Bronchial epithelial cell (primary cell): ENCODE results near the gene ZNF185. TPM values are rescaled to one million over a fixed set of nuclear protein-coding genes. Genes with fewer than 3 reads are reported as not detected.
A peak's percentile ranks its signal among the peaks of the same experiment; 100 is the strongest.

Experiments used
- DNase-seq: peaks from one replicate; pipeline ENCODE4 v3.0.0-alpha.2; 2010; ENCODE audit warnings: low read depth
- FAIRE-seq: peaks from 2 replicates; lab custom pipeline; 2011; peaks lifted over from hg19 to GRCh38; lab: Jason Lieb, UNC
- H3K27me3 ChIP-seq: 2 replicates; pipeline ENCODE4 v1.5.1; 2011; ENCODE audit warnings: low read length; ENCODE audit not compliant: control insufficient read depth, insufficient read depth
- H3K36me3 ChIP-seq: 2 replicates; pipeline ENCODE4 v1.5.1; 2011; ENCODE audit warnings: low read length; ENCODE audit not compliant: control insufficient read depth, insufficient read depth
- H3K4me3 ChIP-seq: 2 replicates; pipeline ENCODE4 v1.5.1; 2011; ENCODE audit warnings: mild to moderate bottlenecking, low read depth, low read length, control low read depth
- CTCF ChIP-seq: IDR thresholded peaks from 2 replicates; pipeline ENCODE4 v1.5.1; 2011; ENCODE audit warnings: mild to moderate bottlenecking, moderate library complexity, low read length, control low read depth, inconsistent platforms; ENCODE audit not compliant: insufficient read depth, severe bottlenecking
- total RNA-seq: library from RNA; depleted of rRNA; stranded (reverse); fragments of >200 nt; gene quantifications from 2 replicates; pipeline ENCODE4 v1.2.1, GENCODE V29; 2014

The ZNF185 gene
- total RNA-seq, 1 donor from 2014 or later = 93.5 TPM

DNA sequence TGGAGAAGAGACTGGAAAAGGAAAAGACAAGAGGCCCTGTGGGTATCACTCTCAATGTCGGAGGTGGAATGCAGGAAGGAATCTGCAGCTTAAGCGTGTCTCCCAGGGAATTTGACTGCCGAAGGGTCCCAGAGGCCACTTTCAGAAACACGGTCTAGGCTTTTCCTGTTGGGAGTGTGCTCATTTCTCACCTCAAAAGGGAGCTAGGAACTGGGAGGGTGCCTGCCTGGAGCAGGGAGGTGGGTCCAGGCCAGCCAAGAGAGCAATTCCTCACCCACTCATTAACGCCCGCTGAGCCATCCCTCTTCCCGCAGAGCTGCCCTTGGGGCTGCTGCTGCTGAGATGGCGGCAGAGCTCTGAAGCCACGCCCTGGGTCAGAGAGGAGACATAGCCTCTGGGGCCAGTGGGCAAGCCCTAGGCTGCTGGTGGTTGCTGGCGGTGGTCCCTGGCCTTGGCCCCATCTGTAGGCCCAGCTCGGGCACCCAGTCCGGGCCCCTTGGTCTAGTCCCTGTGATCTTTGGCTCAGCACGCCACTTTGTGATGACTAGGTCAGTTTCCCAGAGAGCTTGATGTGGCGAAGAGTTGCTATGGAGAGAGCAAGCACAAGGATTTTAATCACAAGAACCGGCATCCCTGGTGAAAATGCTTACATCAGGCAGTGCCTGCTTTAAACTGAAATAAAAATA, 4.1 kb downstream of the ZNF185 start:
- Histone ChIP-seq H3K27me3 (no peaks in the 10 kb centered on the region), H3K36me3 (peaks cover 17% of the 10 kb centered on the region), H3K4me3 (no peak overlapping the region)
- FAIRE-seq = no peak
- DNase-seq = no peak
- no peak for TF ChIP-seq CTCF

- Histone ChIP-seq H3K27me3 (no peaks in the 10 kb centered on the region), H3K4me3 (no peak overlapping the region), H3K36me3 (peaks cover 21% of the 10 kb centered on the region)
- no peak for FAIRE-seq
- TF ChIP-seq CTCF = no peak
- no peak for DNase-seq
Measured at GRCh38 chrX:152902502-152902820, 4.6 kb downstream of the ZNF185 start.

GRCh38 chrX:152903589-152903988, 5.7 kb downstream of the ZNF185 start:
- no peak for DNase-seq
- H3K27me3 ChIP-seq = no peaks in the 10 kb centered on the region
- peaks cover 23% of the 10 kb centered on the region for H3K36me3 ChIP-seq
- no peak for FAIRE-seq
- TF ChIP-seq CTCF = no peak
- no peak overlapping the region for H3K4me3 ChIP-seq

GRCh38 chrX:152904151-152905080, 6.5 kb downstream of the ZNF185 start:
- Histone ChIP-seq H3K36me3 (peaks cover 23% of the 10 kb centered on the region), H3K4me3 (no peak overlapping the region), H3K27me3 (no peaks in the 10 kb centered on the region)
- peak; percentile 65 for DNase-seq
- TF ChIP-seq CTCF = peak; percentile 72
- FAIRE-seq = no peak

DNA sequence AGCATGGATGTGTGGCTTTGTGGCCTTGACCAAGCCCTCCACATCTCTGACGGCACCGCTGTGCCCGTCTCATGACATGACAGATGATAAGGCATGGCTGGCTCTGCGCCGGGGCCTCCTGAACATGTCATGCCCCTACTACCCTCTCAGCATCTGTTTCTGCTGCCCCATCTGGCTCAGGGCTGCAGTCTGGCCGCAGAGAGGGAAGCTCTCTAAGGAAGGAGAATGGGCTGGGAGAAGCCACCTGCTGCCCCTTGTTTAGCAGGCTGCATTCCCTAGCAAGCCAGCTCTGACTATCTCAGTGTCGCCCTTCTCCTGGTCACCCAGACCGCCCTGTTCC, 7.2 kb downstream of the ZNF185 start:
- no peak for FAIRE-seq
- no peak overlapping the region for H3K4me3 ChIP-seq
- no peak for TF ChIP-seq CTCF
- no peak for DNase-seq
- H3K27me3 ChIP-seq = no peaks in the 10 kb centered on the region
- H3K36me3 ChIP-seq = peaks cover 20% of the 10 kb centered on the region
